Esophagus muscularis mucosa (tissue), 4 donors: ENCODE results near the gene CAMKK2. TPM values are rescaled to one million over a fixed set of nuclear protein-coding genes. Genes with fewer than 3 reads are reported as not detected.
"Not testable (repeated sequence)": the region's sequence is repeated elsewhere in the genome, so short reads cannot be mapped to it uniquely, and the experiment has no call there.

Source experiments
- DNase-seq: peaks from one replicate; pipeline ENCODE4 v3.0.0-alpha.2; 2017; ENCODE audit errors: extremely low spot score
- H3K27ac ChIP-seq, 4 donors: fragments of 200-600 bp; sonication (generic); replicated peaks in 1 of 4; 1 replicate in 3 of 4; 2 replicates in 1 of 4; pipeline ENCODE4 v1.5.1; 2016 to 2019; ENCODE audit warnings: mild to moderate bottlenecking in 1 of 4
- H3K27me3 ChIP-seq, 4 donors: fragments of 200-600 bp; sonication (generic); one replicate each; pipeline versions ENCODE4 v1.5.1 to v1.6.0; 2016 to 2019
- H3K36me3 ChIP-seq, 4 donors: fragments of 200-600 bp; sonication (generic); one replicate each; pipeline ENCODE4 v1.5.1; 2016 to 2019
- H3K4me1 ChIP-seq, 4 donors: fragments of 200-600 bp; sonication (generic); one replicate each; pipeline ENCODE4 v1.5.1; 2016 to 2019
- H3K4me3 ChIP-seq, 4 donors: fragments of 200-600 bp; sonication (generic); 1 replicate in 2 of 4; 2 replicates in 2 of 4; pipeline ENCODE4 v1.5.1; 2016 to 2019; ENCODE audit warnings: mild to moderate bottlenecking in 4 of 4, moderate library complexity in 1 of 4
- H3K9me3 ChIP-seq, 4 donors: fragments of 200-600 bp; sonication (generic); 1 replicate in 3 of 4; 2 replicates in 1 of 4; pipeline ENCODE4 v1.5.1; 2016 to 2019
- CTCF ChIP-seq, 3 experiments: fragments of 200-600 bp in 2 of 3; fragments of 450-650 bp in 1 of 3; sonication (generic) in 2 of 3; IDR thresholded peaks; one replicate each; pipeline ENCODE4 v1.5.1; 2017 to 2019; ENCODE audit warnings: antibody characterized with exemption in 3 of 3, mild to moderate bottlenecking in 2 of 3, moderate library complexity in 1 of 3
- EP300 ChIP-seq: sonication (generic); formaldehyde crosslinking; IDR thresholded peaks from one replicate; pipeline ENCODE4 v1.6.1; 2017; ENCODE audit warnings: antibody characterized with exemption
- POLR2A ChIP-seq: fragments of 450-650 bp; IDR thresholded peaks from one replicate; pipeline ENCODE4 v1.6.1; 2017; ENCODE audit warnings: antibody characterized with exemption, moderate library complexity, mild to moderate bottlenecking, low read depth
- POLR2AphosphoS5 ChIP-seq, 2 donors: sonication (generic); formaldehyde crosslinking; IDR thresholded peaks; one replicate each; pipeline ENCODE4 v1.6.1; 2017; ENCODE audit warnings: antibody characterized with exemption in 2 of 2
- WGBS: methylation state at CpG from one replicate; pipeline ENCODE4 v1.1.5; 2018; 5-methylcytosine and 5-hydroxymethylcytosine counted together
- intact Hi-C: fragments of 100-400 bp; cut with DNase I; formaldehyde crosslinking; loops from one replicate; pipeline ENCODE4 v1.15.1; 2023
- total RNA-seq, 4 donors: library from RNA; depleted of rRNA; stranded (reverse); fragments of >200 nt; gene quantifications; one replicate each; pipeline versions ENCODE4 v1.1.0 to v1.2.1, GENCODE V29; 2016

The CAMKK2 gene
- total RNA-seq, 4 donors from 2014 or later, result 23.9 to 45.0 (median 37.4) TPM

- no peak overlapping the region for H3K4me3 ChIP-seq
- H3K9me3 ChIP-seq, result no peaks in the 10 kb centered on the region
- peaks cover 0 to 9% (median 6%) of the 10 kb centered on the region in 4 donors for H3K4me1 ChIP-seq
- H3K36me3 ChIP-seq, result no peaks in the 10 kb centered on the region
- DNase-seq, result no peak
- TF ChIP-seq CTCF (IDR thresholded peaks at IDR 0.05) (no peak), POLR2A (no peak), EP300 (no peak), POLR2AphosphoS5 (IDR thresholded peaks at IDR 0.05) (no peak)
- WGBS, result 80% methylated on average over 7 of the region's 7 CpGs
- H3K27me3 ChIP-seq, result no peaks in the 10 kb centered on the region
- intact Hi-C loops, result no loop called here
- no peak overlapping the region for H3K27ac ChIP-seq
Measured at GRCh38 chr12:121205491-121205890, 91.0 kb downstream of the CAMKK2 start.

GRCh38 chr12:121203482-121203881 lies 93.0 kb downstream of the CAMKK2 start:
- Histone ChIP-seq H3K27ac (no peak overlapping the region), H3K4me1 (no peaks in the 10 kb centered on the region), H3K27me3 (no peaks in the 10 kb centered on the region), H3K9me3 (no peaks in the 10 kb centered on the region), H3K4me3 (no peak overlapping the region), H3K36me3 (no peaks in the 10 kb centered on the region)
- DNase-seq, result no peak
- intact Hi-C loops, result no loop called here
- no peak for TF ChIP-seq EP300
- no peak for TF ChIP-seq POLR2A
- 91% methylated on average over 11 of the region's 11 CpGs for WGBS

GRCh38 chr12:121202407-121203355 lies 93.8 kb downstream of the CAMKK2 start:
- no peaks in the 10 kb centered on the region for H3K27me3 ChIP-seq
- H3K27ac ChIP-seq, result no peak overlapping the region
- no peaks in the 10 kb centered on the region for H3K4me1 ChIP-seq
- no peak for TF ChIP-seq CTCF (IDR thresholded peaks at IDR 0.05)
- no peak for TF ChIP-seq POLR2A
- TF ChIP-seq POLR2AphosphoS5 (IDR thresholded peaks at IDR 0.05), result no peak
- no peak for TF ChIP-seq EP300
- no peak for DNase-seq
- WGBS, result 68% methylated on average over 14 of the region's 14 CpGs
- H3K4me3 ChIP-seq, result no peak overlapping the region
- no peaks in the 10 kb centered on the region for H3K36me3 ChIP-seq
- H3K9me3 ChIP-seq, result no peaks in the 10 kb centered on the region
- intact Hi-C loops, result no loop called here

GRCh38 chr12:121201140-121201539 lies 95.4 kb downstream of the CAMKK2 start:
- H3K4me1 ChIP-seq, H3K27ac ChIP-seq, H3K9me3 ChIP-seq, H3K4me3 ChIP-seq, DNase-seq, intact Hi-C loops, H3K27me3 ChIP-seq, H3K36me3 ChIP-seq: not testable (repeated sequence)
- WGBS, result 93% methylated on average over 6 of the region's 6 CpGs

- intact Hi-C loops, result no loop called here
- Histone ChIP-seq H3K4me1 (no peaks in the 10 kb centered on the region), H3K27ac (no peak overlapping the region), H3K36me3 (no peaks in the 10 kb centered on the region), H3K4me3 (no peak overlapping the region), H3K27me3 (no peaks in the 10 kb centered on the region), H3K9me3 (no peaks in the 10 kb centered on the region)
- no peak for DNase-seq
- TF ChIP-seq CTCF (IDR thresholded peaks at IDR 0.05), result no peak
- TF ChIP-seq POLR2A, result no peak
- no peak for TF ChIP-seq EP300
- no peak for TF ChIP-seq POLR2AphosphoS5 (IDR thresholded peaks at IDR 0.05)
- 95% methylated on average over 7 of the region's 7 CpGs for WGBS
Measured at GRCh38 chr12:121198949-121199348, 97.6 kb downstream of the CAMKK2 start.
